ENCODE measurements around the gene RGMA.

Gene RGMA

DNA sequence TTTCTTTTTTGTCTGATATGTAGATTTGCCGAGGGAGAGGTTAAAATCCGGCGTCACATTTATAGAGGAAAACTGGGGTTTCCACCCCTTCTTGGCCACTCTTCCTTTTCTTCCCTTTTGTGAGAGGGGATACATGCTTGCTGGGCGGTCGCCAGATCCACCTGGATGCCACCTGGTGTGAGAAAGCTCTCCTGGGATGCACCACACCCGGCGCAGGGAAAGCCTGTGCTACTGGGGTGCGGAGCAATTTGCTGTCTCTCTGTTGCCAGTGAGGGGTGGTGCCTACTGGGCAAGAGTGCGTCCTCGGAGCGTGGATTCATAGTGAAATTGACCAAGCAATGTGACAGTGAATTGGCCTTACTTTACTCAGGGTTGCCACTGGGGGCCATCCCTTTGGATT, 2.5 kb upstream of the RGMA start:
- no peak for DNase-seq (ENCODE audit: low read depth in 2 of 2)

DNA sequence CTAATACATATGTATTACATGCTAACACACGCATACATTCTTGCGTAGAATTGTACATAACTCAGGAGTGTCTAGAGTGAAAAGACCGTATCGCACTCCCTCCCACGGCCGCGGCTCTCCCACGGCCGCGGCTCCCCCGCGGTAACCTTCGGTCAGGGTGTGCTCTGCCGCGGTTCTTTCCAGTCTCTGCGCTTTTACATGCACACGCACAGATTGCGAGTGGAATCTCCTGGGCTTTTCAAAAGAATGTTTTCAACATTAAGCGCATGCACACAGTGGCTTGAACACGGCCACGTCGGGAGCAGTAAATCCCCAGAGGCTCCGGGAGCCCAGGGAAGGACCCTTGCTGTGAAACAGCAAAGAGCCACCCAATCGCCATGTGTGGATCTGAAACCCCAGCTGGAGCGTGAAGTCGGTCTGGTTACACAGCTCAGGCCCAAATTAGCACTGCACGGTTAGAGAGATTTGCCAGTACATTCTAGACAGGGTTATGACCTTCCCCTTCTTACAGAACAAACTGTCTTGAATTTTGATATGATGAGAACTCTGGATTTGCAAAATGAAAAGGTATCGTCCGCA, 805 bp upstream of the RGMA start:
- DNase-seq (ENCODE audit: low read depth in 2 of 2) = no peak

DNA sequence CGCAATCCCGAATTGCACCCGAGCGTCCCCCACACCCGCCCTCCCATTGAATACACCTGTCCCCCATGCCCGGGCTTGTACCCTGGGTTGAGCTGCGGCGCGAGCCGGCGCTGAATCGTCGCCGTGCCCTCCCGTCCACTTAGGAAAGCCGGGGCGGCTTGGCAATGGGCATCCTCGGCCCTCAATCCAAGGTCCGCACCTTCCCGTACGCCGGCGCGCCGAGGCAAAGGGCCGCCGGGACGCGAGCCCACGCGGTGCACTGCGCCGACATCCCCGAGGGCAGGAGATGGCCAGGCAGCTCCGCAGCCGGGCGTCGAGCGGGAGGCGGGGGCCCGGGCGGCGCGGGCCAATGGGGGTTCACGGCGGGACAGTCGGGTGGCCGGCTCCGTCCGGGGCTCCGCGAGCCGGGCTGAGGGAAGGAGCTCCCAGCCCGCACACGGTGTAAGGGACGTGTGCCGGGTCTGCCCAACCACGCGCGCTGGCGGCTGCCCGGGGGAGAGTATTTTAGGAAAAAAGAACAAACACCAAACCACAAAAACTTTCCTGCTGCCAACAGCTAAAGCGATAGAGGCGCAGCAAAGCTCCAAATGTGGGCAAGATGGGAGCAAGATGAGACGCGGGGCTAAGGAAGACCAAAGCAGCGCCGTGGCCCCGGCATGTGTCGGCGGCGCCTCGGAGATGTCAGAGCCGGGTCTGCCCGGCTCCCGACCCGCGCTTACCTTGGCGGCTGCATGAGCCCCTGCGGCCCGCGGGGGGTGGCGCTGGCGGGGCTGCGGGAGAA, 621 bp downstream of the RGMA start:
- peak in 1 of 2 donors; percentile 10 for DNase-seq (ENCODE audit: low read depth in 2 of 2)

DNA sequence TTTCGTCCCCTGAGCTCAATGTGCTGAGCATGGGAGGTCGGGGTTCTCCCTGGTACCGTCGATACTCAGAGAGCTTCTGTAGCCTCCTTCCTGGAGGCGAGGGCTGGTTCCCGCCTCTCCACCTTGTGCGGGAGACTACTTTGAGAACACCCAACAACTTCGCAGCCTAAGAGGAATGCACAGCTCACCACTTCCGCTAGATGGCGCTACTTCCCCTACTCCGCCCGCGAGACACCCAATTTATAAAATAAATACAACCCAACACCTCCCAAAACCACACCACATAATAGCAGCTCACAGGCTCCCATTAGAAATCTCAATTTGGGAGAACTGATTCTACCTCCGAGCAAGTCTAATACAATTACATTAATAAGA, 1.2 kb downstream of the RGMA start:
- peak; percentile 49 to 59 for DNase-seq (ENCODE audit: low read depth in 2 of 2)

DNA sequence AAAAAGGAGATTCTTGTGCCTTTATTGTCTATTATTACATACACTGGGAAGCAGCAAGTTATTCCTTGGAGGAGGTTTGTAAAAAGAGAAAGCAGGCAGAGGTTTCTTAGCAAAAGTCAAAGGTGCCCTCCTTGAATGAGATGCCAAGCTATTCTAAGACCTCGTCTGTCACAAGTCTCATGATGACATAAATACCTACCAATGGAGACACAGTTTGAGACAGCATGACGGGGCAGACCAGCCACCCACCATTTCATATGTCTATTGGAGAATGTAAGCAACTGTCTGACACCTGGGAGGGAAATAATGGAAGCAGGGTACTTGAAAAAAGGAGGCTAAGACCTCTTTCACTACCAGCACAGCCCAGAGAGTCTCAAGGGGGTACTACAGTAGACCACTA, 2.2 kb downstream of the RGMA start:
- no peak for DNase-seq (ENCODE audit: low read depth in 2 of 2)

DNA sequence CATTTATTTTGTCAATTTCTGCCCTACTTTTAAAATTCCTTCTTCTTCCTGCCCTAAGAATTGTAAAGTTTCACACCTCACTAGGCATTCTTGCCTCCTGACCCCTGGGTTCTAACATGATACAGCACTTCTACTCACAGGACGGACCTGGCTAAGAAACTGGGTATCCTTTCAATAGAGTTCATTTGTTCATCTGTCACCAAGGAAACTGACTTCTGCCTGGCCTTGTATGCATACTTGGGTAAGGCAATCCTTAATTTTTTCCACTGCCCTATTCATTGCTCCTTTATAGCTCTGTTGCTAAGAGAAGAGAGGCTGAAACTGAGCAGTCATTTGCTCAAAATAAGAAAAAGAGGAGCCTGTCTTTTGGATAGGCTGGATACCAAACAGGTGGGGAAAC, 3.3 kb downstream of the RGMA start:
- no peak for DNase-seq (ENCODE audit: low read depth in 2 of 2)

DNA sequence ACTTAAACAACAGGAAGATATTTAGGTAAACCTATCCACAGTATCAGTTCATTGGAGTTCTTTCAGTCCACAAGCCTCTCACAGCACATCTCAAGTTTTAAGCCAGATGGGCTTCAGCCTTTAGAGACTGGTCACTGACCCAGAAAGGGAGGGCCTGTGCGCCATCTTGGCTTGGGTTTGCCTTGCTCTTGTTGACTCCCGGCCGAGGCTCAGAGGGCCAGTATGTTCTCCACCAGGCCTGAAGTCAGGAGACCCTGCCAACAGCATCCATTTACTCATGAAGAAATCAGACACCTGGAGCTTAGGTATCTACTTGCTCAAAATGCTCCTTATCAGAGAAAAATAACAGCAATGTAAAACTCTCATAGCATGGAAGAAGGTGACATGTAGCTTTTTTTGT, 6.2 kb downstream of the RGMA start:
- no peak for DNase-seq (ENCODE audit: low read depth in 2 of 2)

DNA sequence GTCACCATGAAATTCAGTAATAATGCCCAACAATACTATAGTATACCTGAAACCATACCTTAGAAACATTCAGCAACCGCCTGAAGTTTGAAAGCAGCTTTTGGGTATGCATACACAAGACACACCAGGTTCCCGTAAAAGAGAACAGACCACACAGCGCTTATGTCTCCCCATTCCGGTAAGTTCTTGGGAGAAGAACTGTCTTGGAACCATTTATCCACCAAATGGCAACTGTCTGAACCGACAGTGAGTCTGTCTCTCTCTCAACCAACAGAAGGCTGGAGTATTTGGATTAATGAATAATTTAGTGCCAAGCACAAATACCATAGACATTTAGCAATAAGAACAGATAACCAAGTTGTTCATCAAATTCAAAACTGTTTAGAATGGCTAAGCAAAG, 7.6 kb downstream of the RGMA start:
- DNase-seq (ENCODE audit: low read depth in 2 of 2) = no peak

DNA sequence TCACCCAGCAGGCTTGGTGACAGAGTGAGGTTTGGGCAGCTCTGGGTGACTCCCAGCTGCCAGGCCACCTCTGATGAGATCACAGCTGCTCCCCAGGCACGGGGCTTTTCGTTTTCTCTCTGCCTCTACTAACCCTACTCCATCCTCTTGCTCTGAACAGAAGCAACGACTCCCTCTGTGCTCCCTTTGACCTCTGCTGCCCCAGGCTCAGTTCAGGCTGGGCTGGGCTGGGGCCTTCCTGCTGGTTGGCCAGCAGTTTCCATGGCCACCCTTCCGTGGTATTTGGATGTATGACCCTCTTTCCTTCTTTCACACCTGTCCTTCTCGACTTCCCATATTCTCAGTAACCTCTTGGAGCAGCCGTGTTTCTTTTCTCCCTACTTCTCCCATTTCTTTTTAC, 8.6 kb downstream of the RGMA start:
- DNase-seq (ENCODE audit: low read depth in 2 of 2) = no peak

DNA sequence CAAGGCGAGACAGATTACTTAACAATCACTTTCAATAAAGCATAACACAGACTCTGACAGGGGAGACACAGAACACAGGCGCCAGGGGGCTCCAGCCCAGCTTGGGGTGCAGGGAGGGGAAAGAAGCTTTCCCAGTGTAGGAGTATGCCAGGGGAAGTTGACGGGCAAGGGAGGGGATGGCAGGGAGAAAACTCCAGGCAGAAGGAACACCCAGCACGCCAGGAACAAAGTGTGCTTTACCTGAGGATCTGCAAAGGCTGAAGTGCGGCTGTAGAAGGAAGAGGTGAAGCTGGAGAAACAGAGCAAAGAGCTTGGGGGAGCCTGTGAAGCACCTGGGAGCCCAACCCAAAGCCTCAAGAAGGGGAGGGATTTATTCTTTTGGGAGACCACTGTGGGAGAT, 12.1 kb downstream of the RGMA start:
- no peak for DNase-seq (ENCODE audit: low read depth in 2 of 2)

DNA sequence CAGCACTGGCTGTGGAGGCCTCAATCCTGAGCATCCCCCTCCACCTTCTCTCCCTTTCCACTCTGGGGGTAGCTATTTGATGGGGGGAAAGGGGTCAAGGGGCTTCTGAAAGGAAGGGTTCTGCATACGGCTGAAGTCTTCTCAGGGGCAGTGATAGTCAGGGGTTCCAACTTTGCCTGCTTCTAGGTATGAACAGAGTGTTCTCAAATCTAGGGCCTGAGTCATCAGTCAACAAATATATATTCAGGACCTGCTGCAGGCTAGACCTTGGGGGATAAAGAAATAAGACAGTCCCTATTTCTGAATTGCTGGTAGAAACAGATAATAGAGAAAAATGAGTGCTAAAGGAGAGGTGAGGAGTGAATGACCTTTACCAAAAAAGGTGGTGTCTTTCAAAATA, 12.8 kb downstream of the RGMA start:
- no peak for DNase-seq (ENCODE audit: low read depth in 2 of 2)

DNA sequence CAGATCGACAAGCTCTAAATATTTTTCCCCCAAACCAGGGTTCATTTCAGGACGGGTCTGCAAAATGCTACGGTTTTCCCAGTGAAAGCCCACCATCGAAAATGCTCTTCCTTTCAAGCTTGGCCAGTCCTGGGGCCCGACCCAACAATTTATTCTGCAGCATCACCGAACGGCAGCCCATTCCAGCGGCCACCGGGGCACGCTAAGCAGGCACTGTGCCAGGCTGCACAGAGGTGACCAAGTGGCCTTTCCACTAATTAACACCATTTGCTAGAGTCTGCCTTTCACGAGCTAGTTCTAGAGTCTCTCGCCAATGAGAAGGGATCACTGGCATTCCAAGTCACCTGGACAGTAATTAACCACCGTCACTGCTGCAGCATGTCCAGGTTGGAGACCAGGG, 14.4 kb downstream of the RGMA start:
- no peak for DNase-seq (ENCODE audit: low read depth in 2 of 2)

DNA sequence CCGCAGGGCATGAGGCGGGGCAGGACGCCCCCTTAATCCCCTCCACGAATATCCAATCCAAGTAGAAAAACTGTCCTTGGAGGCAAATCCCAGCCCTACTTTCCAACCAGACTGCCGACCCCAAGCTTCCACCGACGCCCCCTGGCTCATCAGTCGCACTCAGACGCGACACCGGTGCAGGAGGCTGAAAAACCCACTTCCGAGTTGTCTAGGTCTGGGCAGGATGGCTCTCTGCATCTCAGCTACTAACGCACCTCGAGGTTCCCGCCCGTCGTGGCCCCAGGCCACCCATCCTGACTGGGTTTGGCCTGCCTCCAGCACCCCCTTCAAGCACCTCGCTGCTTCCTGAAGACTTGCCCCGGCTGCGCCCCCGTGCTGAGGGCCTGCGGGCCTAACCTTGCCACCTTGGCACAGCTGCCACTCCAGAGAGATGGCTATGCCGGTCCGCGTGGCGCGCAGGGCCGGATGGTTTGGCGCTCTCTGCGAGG, 15.5 kb downstream of the RGMA start:
- DNase-seq (ENCODE audit: low read depth in 2 of 2) = no peak

DNA sequence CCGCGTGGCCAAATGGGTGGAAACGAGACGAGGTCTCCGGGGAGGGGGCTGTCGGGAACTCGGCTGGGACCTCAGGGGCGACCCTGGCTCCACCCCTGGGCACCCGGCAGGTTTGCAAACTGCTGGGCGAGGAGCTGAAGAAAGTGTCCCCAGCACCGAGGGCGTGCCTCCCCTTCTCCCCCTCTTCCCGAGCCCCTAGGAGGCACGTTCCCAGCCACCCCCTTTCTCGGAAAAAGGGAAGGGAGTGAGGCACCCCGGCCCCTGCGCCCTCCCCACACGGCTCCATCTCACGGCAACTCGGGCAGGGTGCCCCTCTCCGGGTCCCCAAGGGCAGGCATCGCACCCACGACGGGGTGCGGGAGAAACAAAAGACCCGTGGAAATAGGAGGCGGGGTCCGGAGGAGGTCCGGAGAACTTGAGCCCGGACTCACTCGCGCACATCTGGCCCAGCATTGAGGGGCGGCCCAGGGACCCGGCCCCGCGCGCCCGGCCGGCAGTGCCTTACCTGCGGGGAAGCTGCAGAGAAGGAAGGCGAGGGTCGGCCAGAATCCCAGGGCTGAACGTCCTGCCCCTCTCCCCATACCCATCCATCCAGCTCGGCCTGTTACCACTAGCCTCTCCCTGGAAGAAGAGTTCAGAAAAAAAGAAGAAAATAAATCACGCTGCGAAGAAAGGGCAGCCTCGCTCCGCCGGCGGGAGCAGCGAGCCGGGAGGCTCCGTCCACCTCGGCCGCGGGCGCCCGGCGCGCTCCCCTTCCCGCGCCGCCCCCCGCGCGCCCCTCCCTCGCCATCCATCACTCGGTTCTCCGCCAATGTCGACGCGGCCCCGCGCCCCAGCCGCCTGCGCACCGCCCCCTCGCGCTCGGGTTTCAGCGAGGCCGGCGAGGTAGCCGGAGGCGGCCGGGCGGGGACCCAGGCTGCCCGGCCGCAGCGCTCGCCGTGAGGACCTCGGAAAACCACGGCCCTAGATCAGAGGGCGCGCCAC, 16.3 kb downstream of the RGMA start:
- DNase-seq (ENCODE audit: low read depth in 2 of 2) = no peak

DNA sequence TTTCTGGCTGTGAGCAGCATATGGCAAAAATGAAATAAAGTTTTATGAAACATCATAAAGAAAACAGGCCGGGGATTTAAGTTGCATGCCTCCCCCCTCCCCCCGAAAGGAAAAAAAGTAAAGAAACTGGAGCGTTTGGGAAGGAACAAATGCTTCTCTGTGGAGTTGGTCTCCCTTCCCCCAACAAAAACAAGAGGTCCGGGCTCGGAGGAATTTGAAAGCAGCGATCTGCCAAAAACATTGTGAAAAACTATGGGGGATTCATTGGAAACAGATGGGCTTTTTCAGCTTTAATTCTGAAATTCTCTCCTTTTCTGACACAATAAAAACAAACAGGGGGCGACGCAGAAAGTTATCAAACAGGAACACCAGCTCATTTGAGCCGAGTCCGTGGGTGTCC, 17.0 kb downstream of the RGMA start:
- no peak for DNase-seq (ENCODE audit: low read depth in 2 of 2)

DNA sequence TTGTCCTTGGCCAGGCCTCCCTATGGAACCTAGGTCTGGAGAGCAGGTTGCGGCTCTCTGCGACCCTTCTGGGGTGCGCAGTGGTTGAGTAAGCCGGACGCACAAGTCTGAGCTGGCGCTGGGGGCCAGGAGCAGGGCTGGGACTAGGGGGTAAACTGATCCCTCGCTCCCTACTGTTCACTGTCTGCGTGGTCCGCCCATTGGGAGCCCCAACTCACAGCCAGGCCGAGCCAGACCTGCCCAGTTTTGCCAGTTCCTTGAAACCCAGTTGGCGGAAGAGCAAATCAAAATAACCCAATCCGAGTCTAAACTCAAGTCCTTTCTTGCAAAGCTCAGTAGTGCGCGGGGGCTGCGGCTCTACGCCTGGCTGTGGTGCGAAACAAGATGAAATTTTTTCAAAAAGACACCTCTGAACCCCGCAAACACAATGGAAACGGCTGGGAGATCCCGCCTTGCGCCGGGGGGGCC, 17.5 kb downstream of the RGMA start:
- DNase-seq (ENCODE audit: low read depth in 2 of 2) = no peak

DNA sequence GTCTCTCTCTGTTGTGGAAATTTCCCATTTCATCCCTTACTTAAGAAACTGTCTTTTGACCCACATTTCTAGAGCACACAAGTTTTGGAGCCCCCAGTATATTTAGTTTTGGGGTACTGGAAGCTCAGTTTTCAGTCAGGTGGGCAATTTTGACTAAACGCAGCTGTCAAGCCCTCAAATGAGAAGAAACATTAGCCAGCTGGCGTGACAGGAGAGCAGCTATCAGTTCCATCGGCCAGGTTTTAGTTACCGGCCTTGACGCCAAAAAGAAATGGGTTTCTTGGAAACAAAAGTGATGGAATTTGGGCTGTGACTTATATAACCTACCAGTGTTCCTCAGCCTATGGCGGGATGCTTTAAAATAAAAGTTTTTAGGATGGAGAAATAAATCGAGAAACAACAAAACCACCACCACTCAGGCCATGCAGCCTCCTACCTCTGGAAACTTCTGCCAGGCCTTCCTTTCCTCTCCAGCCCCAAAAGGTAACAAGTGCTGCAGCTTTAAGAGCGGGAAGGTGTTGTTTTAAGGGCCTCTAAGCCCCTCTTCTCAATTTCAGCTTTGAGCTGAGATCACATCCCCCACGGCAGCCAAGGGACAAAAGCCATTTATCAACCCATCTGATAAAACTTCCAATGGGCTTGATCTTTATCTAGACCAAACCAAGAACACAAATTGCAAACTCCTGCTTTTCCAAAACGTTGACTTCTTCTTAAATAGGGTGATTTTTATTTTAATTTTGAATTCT, 18.3 kb downstream of the RGMA start:
- no peak for DNase-seq (ENCODE audit: low read depth in 2 of 2)

DNA sequence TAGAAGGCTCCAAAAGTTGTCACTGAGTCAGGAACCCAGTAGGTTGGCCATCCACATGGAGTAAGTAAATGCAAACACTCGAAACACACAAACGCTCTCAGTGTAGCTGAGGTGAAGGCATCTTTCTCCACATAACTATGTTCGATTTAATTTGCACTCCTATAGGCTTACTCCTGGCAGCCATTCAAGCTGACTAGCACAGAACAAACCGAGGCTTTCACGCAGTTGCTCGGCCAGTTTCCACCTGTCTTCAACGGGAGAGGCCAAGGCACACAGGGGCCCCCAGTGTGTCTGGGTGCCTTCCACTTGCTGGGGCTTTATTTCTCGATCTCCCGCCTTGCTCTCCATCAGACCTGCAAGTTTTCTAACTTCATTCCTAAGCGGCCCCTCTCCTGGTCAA, 18.9 kb downstream of the RGMA start:
- no peak for DNase-seq (ENCODE audit: low read depth in 2 of 2)

DNA sequence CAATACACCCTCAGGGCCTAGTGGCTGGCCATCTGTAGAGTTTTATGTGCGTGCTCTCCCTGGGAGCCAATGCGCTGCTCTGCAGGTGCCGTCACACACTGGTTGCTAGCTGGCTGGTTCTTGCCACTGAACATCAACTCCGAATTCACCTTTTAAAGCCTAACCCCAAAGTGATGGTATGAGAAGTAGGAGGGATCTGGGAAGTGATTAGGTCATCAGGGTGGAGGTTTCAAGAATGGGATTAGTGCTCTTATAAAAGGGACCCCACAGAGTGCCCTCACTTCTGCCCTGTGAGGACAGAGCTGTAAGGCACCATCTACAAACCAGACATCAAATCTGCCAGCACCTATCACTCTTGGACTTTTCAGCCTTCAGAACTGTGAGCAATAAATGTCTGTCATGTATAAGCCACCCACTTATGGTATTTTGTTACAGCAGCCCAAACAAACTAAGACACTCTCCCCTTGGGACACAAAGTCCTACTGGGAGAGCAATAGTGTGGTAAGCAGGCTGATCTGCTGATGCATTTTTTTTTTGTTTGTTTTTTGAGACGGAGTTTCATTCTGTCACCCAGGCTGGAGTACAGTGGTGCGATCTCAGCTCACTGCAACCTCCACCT, 20.3 kb downstream of the RGMA start:
- no peak for DNase-seq (ENCODE audit: low read depth in 2 of 2)

DNA sequence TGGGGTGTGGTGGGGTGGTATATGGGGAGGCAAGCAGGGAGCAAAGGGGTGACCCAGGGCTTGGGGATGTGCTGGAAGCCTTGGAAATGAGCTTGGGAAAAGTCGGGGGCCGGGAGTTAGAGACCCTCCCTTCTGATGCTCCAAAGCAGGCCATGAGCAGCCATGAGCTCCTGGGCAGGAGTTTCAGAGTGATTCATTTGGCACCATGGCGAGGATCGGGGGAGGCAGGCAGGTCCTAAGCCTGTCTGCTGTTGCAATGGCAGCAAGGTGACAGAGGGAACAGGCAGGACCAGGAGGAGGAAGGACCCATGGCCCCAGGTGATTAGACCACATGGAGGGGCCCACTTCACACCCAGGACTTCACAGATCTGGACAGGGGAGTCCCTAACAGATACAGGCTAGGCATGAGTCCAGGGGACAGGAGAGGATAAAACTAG, 21.3 kb downstream of the RGMA start:
- no peak for DNase-seq (ENCODE audit: low read depth in 2 of 2)
